Dedifferentiated amniotic fluid mesenchymal stem cell (primary cell): ENCODE data around the gene PRUNE2.
"Not testable (repeated sequence)": the region's sequence is repeated elsewhere in the genome, so short reads cannot be mapped to it uniquely, and the experiment has no call there.

ENCODE experiments used
- DNase-seq: peaks from one replicate; pipeline ENCODE4 v3.0.0-alpha.2; 2016; ENCODE audit errors: extremely low spot score

The PRUNE2 gene

DNA sequence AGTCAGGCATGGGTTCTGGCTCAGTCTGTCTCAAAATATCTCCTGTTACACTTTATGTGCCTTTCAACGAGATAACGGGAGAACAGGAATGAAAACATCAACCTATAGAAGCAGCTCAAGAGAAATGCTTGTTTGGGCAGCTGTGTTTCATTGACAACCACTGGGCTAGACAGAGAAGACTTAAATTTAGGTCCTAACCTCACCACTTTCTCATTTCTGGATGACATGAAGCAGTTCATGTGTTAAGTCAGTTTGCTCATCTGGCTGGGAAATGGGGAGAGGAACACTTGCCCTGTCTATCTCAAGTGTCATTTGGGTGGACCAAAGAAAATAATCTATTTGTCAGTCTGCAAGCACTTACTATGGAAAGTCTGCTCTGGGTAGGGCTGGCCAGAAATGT is 208.4 kb downstream of the PRUNE2 start:
- DNase-seq, result no peak

DNA sequence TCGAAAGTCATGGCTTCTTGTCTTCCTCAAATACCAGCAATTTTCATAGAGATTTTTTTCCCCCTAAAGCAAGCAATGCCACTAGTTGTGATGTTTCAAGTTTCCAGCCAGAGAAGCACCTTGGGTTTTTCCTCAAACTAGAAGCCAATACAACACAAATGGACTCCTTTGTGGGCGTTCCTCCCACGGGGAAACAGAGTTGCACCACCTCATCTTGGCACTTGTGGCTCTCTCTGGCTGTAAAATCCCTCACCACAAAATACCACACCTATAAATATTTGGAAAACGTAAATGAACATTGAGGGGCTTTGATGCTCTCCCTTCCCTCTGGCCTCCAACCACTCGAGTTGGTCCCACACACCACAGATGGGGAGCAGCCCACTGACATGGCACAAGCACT is 208.8 kb downstream of the PRUNE2 start:
- DNase-seq, result no peak

DNA sequence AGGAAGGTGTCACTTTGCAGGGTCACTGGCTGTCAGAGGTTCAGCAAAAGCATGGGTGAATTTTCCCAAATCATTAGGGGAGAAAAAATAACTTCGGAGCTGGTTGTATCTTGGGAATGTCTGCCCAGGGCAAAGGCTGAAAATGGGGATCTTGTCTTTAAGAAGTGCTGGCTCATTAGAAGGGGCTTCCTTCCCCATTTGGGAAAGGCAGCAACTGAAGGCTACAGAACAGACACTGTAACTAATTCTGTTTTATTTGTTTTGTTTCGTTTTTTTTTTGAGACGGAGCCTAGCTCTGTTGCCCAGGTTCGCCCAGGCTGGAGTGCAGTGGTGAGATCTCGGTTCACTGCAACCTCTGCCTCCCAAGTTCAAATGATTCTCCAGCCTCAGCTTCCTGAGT is 212.0 kb downstream of the PRUNE2 start:
- DNase-seq, result no peak

DNA sequence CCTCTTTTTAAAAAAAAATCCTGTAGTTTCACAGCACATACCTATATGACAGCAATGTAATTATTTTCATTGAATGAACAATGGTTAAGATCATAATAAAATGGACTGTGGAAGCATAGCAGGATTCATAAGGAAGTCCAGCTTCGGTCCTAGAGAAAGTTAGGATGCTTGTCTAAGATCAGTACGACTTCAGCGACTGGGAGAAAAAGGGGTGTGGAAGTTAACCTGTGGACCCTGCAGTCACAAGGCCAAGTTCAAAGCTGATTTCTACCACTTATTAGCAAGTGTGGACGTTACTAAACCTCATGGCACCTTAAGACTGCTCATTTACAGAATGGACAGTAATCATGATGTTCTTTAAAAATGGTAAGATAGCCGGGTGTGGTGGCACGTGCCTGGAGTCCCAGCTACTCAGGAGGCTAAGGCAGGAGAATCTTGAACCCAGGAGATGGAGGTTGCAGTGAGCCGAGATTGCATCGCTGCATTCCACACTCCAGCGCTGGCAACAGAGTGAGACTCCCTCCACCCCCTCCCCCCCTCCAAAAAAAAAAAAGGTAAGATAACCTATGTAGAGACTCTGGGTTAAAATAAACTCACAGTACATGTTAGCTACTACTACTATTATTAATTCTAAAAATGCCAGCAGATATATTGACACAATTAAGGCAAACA is 213.3 kb downstream of the PRUNE2 start:
- no peak for DNase-seq

DNA sequence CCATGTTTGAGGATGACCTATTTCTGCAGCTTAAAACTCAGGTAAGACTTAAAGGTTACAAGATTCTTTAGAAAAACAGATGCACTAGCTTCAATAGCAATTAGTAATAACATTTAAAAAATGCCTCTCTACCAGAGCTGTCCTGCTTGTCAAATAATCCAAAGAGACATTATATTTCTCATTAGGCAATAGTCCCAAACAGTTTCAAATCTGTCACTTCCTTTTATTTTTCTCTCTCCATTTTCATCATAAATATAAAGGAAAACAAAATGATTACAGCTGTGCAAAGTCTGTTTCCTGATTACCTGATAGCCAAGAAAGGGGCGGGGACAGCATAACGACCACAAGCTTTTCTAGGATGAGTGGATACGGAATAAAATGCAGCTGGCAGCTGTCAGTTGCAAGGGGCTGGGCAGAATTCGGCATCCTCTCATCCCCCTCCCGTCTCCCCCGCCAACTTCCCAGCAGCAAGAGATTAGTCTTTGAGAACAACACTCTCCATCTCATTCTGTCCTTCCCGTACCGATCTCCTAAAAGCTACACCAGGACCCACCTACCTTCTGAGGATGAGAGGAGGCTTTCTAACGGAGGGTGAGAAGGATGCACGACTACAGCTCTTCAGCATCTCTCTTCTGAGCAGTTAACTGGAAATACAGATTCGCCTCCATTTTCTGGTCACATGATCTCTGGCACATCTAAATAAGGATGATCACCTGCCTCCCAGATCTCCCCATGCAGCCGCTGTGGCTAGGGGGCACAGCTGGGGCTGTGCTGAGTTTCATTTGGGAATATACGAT is 214.2 kb downstream of the PRUNE2 start:
- DNase-seq, result no peak

DNA sequence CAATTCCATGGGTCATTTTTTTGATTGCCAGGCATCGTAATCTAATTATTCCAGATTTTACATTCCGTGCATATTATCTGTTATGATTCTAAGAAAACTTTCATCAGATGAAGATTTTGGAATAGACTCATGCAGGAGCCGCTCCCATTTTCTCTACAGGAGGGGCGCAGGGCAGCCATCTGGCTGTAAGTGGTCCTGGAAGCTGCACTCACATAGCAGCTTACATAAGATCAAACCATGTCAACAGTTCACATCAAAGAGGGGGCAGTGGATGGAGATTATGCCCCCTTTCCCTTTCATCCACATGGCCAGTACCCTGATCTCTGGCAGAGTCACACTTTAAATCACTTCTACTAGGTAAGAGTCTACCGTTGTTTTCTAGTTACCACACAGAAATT is 214.9 kb downstream of the PRUNE2 start:
- no peak for DNase-seq

DNA sequence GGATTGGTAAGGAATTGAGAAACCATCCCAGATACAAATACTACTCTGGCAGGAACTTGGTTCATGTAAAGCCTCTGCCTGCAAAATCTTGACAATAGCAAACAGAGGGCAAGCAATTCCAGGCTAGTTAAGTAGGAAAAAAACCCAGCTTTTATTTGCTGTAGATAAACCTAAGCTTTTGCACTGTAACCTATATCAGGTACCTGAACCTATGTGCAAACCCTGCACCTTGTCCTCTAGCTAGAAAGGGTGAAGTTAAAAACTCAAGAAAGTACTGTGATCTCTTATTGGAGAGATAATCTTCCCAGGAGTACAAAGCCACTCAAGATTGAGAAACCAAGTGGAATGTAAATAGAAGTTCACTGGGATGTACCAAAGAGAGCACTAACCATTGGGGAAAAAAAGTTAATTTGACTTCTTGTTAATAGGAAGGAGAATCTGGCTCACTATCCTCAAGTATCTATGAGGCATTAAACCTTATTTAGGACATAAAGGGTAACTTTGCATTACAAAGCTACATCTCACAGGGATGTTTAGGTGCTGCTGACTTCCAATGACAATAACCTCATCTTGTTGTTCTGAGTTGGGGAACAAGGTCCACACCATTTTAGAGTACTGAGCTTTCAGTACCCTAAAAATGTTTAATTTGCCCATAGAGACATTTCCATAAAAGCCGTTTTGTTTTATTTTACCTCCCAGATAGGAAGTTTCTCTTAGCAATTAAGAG is 215.5 kb downstream of the PRUNE2 start:
- no peak for DNase-seq

DNA sequence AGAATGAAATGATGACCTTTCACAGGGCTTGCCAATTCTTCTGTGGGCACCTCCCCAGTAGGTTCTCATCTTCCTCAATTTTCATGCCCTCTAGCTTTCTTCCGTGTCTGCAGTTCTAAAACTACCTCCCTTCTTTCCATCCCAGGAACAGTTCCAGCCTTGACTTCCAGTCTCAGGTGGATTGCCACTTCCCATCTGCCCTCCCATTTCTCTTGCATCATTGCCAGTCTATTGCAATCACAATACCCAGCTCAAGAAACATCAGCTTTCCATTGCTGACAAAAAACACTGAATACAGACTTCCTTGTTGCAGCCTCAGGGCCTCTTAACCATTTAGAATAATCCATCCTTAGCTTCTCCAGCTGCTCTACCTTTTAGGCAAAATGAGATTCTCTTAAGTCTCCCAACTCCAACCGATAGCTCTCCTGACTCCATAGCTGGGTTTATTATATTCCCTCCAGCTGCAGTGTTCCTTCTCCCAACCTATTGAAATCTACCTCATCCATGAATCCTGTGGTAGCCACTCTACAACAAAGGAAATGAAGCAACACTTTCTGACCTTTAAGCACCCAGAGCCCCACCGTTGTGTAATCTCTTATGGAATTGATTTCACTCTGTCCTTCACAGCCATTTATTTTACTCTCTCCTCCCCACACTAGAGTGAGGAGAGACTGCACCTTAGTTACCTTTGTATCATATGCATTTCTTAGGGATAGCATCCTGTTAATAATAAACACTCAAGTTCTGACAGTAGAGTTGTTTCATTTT is 217.3 kb downstream of the PRUNE2 start:
- no peak for DNase-seq

DNA sequence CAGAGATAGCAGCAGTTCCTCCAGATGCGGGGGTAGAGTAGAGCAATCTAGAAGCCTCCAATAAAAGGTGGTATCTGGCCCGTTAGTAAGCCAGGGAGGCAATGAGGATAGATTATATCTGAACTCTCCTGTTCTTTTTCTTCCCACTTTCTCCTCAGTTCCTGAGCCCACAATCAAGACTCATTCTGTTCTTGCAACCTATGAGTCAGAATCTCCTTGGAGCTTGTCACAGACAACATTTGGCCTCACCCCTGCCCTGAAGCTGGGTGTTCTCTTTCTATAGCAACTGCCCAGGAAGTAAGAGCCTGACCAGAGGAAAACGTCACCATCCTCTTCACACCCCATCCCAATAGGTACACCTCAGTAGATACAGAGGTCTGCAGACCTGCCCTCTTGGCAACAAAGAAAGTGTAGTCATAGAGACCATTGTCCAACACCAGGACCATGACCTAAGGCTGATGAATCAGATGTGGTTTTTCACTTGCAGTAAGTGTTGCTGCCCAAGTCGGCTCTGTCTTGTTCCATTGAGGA is 218.0 kb downstream of the PRUNE2 start:
- DNase-seq, result peak; percentile 59

DNA sequence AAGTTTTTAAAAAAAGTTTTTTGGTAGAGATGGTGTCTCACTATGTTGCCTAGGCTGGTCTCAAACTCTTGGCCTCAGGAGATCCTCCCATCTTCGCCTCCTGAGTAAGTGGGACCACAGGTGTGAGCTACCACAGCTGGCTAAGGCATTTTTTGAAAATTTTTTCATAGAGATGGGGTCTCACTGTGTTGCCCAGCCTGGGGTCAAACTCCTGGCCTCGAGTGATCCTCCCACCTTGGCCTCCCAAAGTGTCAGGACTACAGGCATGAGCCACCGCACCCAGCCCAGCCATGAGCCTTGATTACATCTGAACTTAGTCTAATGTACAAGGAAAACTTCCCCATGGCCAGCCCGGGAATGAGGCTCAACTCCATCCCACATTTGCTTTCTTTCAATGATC is 219.2 kb downstream of the PRUNE2 start:
- no peak for DNase-seq

DNA sequence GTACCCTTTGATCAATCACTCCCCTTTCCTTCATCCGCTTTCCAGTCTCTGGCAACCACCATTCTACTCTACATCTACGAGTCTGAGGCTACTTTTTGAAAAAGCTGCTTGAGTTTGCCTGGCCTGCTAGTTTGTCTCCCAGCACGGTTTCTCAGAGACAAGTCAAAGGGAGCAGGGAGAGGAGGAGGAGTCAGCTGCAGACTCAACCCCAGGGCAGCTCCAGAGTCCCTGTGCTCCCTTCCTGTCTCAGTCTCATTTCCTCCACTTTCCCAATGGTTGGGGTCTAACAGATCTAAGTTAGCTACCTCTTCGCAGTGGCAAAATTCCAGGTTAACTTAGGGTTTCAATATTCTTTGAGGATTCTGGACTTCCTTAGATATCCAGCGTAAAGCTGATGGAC is 221.7 kb downstream of the PRUNE2 start:
- no peak for DNase-seq

DNA sequence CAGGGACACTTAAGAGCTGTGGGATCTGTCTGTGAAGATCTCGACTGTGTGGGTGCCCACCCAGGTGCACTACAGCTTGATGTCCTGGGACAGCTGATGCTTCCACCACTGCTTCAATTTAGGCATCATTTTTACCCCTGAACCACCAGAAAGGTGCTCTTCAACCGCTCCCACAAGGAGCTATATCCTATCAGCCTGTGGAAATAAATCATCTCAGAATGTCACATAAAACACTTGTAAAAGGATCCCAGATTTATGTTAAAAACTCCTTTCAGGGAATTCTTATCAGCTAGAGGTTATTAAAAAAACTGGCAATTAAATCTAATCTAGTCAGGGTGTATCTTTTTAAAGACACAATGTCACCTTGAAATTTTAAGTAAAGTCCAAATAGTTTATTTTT is 224.4 kb downstream of the PRUNE2 start:
- DNase-seq, result no peak

DNA sequence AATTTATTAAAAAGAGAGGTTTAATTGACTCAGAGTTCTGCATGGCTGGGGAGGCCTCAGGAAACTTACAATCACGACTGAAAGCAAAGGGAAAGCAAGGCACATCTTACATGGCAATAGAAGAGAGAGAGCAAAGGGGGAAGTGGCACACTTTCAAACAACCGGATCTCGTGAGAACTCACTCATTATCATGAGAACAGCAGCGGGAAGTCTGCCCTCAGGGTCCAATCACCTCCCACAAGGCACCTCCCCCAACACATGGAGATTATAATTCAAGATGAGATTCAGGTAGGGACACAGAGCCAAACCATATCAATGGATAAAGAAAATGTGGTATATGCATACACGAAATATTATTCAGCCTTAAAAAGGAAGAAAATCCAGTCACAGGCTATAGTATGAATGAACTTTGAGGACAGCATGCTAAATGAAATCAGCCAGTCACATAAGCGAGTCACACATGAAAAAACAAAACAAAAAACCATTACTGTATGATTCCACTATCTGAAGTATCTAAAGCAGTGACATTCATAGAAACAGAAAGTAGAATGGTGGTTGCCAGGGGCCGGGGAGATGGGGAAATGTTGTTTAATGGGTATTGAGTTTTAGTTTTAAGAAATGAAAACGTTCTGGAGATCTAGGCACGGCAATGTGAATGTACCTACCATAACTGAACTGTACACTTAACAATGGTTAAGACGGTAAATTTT is 225.0 kb downstream of the PRUNE2 start:
- DNase-seq, result no peak

DNA sequence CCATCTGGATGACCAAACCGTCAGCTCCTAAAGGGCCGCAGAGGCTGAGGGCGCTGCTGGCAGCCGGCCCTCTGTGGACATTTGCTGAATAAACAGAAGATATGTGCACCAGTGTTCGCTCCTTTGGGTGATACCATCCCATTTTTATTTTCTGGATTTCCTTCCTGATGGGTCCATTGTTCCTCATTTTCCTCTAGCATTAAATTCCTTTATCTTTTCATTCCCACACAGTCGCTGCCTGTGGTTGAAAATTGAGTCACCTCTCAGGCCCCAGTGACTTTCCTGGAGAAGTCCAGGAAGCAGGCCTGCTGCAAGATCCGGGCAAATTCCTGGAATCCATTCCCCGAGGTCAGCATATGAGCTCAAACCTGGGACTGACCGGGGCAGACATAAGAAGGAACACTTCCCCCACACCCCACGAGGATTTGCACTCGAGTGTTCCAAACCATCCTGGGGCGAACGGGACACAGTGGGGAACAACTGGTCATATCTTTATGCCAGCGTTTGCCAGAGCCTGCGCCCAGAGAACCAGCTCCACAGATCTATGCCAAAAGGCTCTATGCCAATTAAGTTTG is 228.3 kb downstream of the PRUNE2 start:
- no peak for DNase-seq

DNA sequence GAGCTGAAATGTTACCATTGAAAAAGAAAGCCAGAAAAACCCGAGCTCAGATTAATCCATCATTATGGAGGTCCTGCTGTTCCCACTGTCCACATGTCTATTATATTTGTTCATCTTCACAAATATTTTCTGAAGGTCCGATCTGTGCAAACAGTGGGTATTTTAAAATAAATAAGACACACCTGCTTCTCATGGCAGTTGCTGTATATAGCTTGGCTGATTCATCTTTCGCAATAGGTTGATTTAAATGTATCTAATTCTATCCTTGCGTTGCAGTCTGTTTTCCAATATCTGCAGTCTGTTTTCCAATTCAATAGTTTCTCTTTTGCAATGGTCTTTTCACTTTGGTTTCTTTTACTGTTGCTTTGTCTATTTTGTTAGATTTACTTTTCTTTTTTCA is 229.1 kb downstream of the PRUNE2 start:
- DNase-seq, result no peak

DNA sequence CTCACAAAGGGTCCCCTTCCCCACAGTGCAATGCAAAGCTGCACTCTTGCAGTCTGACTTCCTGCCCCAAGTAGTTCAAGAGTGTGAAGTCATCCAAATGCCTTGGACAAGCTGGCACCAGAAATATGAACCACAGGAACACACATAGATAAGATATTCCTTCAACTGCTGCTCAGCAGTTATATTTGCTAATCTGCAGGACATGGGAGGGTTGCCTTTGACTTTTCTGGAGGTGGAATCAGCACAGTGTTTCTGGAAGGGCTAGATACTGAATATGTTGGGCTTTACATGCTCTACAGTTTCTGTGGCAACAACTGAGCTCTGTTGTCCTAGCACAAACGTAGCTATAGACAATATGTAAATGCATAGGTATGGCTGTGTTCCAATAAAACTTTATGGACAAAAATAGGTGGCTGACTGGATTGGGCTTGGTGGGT is 238.4 kb downstream of the PRUNE2 start:
- DNase-seq, result no peak

DNA sequence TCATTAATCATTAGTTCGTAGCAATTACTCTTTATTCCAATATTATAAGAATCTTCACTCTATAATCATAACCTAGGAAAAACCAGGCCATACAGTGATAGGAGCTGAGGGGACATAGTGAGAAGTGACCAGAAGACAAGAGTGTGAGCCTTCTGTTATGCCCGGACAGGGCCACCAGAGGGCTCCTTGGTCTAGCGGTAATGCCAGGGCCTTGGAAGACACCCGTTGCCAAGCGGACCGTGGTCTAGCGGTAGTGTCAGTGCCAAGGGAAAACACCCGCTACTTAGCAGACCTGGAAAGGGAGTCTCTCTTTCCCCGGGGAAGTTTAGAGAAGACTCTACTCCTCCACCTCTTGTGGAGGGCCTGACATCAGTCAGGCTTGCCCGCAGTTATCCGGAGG is 239.9 kb downstream of the PRUNE2 start:
- DNase-seq, result not testable (repeated sequence)

DNA sequence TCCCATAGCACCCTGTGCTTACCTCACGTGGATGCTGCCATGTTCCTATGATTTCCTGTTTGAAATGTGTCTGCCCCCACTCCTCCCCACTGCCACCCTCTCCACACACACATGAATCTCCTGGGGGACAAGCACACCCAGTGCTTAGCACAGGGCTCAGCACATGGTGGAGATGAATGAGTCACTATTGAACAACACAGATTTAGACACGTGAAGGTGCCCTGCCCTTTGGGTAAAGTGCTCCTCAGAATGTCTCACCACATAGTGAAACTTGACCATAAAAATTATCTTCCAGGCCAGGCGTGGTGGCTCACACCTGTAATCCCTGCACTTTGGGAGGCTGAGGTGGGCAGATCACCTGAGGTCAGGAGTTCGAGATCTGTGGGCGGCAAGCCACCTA is 240.5 kb downstream of the PRUNE2 start:
- DNase-seq, result no peak

DNA sequence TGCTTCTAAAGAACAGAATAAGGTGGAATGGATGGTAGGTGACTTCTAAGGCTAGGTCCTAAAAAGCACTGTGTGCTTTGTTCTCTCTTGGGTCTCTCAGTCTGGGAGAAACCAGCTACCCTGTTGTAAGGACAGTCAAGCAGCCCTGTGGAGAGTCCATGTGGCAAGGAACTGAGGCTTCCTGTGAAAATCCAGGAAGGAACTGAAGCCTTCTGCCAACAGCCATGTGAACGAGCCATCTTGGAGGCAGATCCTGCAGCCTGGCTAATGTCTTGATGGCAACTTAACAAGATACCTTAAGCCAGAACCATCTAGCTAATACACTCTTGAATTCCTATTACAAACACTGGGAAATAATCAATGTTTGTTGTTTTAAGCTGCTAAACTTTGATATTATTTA is 241.8 kb downstream of the PRUNE2 start:
- DNase-seq, result no peak

DNA sequence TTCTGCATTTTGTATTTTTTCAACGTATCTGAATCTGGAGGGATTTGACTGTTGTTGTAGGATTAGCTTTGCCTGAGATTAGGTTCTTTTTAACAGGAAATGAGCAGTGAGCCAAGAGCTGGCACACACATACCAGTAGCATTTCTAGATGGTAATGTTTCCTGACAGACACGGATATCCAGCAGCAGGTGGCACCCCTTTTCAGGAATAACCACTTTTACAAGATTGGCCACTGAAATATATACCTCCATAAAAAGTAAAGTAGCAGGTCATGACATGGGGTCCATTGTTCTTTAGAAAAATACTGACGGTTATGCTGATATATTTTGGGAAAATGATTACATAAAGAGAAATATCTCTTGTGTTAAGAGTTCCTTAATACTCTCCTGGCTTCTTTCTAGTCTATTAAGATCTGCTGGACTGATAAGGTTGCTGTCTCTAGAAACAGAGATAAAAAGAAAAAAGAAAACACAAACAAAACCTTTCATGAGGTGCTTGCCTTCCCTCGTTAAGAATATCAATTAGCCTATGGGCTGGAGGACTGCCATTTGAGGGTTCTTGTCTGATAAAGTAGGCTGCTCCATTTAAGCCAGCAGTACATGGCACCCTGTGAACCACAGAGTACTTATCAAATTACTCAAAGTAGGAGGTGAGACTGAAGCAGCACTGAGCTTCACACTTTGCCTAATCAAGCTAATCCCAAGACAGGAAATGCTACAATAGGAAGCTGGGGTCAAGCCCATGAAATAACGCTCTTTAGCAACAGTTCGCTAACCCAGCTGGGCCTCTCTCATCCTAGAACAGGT is 243.2 kb downstream of the PRUNE2 start:
- no peak for DNase-seq
